ENCODE measurements around the gene HK2. TPM values are rescaled to one million over a fixed set of nuclear protein-coding genes. Genes with fewer than 3 reads are reported as not detected.

The HK2 gene
- total and polyA plus RNA-seq, 2 donors (not counting 3 experiments of a cell fraction or from before 2014, with no cell fraction given): 3.4 to 13.0 TPM

DNA sequence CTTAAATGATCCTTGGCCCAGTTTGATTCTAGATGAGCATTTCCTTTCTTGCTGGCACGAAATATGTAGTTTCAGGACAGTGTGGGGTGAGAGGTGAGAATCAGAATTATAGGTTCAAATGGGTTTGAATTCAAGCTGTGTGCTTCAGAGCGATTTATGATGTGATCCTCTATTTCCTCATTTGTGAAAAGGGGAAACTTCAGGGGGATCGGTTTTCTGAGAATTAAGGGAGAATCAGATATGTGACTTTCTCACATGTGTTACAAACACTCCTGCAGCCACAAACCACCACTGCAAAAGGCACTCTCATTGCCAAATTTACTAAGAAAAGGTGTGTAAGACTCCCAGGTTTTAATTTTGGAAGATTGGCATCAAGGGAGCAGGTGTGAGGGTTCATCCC lies 24.4 kb downstream of the HK2 start:
- Histone ChIP-seq H3K4me2 (ENCODE audit: insufficient read depth, low read length) (no peak overlapping the region), H3K27me3 (ENCODE audit: control insufficient read depth in 2 of 2, insufficient read depth in 2 of 2, low read length in 2 of 2) (no peaks in the 10 kb centered on the region), H3K9me1 (replicated peaks; ENCODE audit: control insufficient read depth, extremely low read depth, insufficient read depth, low read length) (no peaks in the 10 kb centered on the region), H2AFZ (ENCODE audit: low read depth, low read length) (no peak overlapping the region), H3K4me3 (replicated peaks in 1 of 3; ENCODE audit: insufficient read depth in 1 of 3, low read depth in 1 of 3, low read length in 3 of 3) (no peak overlapping the region), H3K9ac (replicated peaks; ENCODE audit: extremely low read depth, insufficient read depth, low read length) (no peak overlapping the region), H3K4me1 (ENCODE audit: control insufficient read depth, extremely low read depth, insufficient read depth, low read length) (no peaks in the 10 kb centered on the region), H3K36me3 (ENCODE audit: control insufficient read depth in 2 of 2, extremely low read depth in 1 of 2, insufficient read depth in 2 of 2, low read length in 2 of 2) (peaks cover 0 to 3% of the 10 kb centered on the region in 2 experiments), H4K20me1 (replicated peaks; ENCODE audit: control insufficient read depth, extremely low read depth, insufficient read depth, low read length) (no peaks in the 10 kb centered on the region), H3K79me2 (ENCODE audit: control insufficient read depth, insufficient read depth, low read length) (no peaks in the 10 kb centered on the region), H3K27ac (ENCODE audit: insufficient read depth, low read depth, low read length) (no peak overlapping the region), H3K9me3 (replicated peaks; ENCODE audit: control insufficient read depth, insufficient read depth, low read length) (no peaks in the 10 kb centered on the region)
- POLR2A ChIA-PET: interaction anchor here (0.6 kb wide), 1 partner anchor 90 kb away, joined by 3 read pairs; no protein-coding TSS in a partner anchor
- CTCF ChIA-PET: no interaction called here
- dilution Hi-C loops (cut with MboI; ENCODE audit: extremely low pct_ligation_motif_present, low sequenced_read_pairs): no loop called here
- no peak for FAIRE-seq
- TF ChIP-seq EZH2 (IDR thresholded peaks at IDR 0.05; ENCODE audit: borderline replicate concordance, low read depth, low read length, severe bottlenecking) (no peak), MYC (IDR thresholded peaks at IDR 0.05; ENCODE audit: low read depth, low read length) (no peak), FOS (IDR thresholded peaks at IDR 0.05; ENCODE audit: borderline replicate concordance, insufficient read depth, low read length) (no peak), GATA2 (IDR thresholded peaks at IDR 0.05; ENCODE audit: insufficient read depth, insufficient read length, low read depth, low read length) (no peak), POLR2A (IDR thresholded peaks at IDR 0.05; ENCODE audit: low read depth, low read length) (no peak), POLR2AphosphoS5 (IDR thresholded peaks at IDR 0.05; ENCODE audit: insufficient read depth, low read depth, low read length) (no peak), JUN (IDR thresholded peaks at IDR 0.05; ENCODE audit: borderline replicate concordance, insufficient read depth, insufficient read length, low read depth) (no peak)
- TF ChIP-seq, protein P1, sequence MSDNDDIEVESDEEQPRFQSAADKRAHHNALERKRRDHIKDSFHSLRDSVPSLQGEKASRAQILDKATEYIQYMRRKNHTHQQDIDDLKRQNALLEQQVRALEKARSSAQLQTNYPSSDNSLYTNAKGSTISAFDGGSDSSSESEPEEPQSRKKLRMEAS (IDR thresholded peaks at IDR 0.05; ENCODE audit: insufficient read depth, insufficient read length): no peak
- TF ChIP-seq, protein P2, sequence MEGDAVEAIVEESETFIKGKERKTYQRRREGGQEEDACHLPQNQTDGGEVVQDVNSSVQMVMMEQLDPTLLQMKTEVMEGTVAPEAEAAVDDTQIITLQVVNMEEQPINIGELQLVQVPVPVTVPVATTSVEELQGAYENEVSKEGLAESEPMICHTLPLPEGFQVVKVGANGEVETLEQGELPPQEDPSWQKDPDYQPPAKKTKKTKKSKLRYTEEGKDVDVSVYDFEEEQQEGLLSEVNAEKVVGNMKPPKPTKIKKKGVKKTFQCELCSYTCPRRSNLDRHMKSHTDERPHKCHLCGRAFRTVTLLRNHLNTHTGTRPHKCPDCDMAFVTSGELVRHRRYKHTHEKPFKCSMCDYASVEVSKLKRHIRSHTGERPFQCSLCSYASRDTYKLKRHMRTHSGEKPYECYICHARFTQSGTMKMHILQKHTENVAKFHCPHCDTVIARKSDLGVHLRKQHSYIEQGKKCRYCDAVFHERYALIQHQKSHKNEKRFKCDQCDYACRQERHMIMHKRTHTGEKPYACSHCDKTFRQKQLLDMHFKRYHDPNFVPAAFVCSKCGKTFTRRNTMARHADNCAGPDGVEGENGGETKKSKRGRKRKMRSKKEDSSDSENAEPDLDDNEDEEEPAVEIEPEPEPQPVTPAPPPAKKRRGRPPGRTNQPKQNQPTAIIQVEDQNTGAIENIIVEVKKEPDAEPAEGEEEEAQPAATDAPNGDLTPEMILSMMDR (IDR thresholded peaks at IDR 0.05; ENCODE audit: extremely low read depth in 1 of 2, insufficient read depth in 1 of 2, low read depth in 1 of 2, low read length in 2 of 2): no peak
- BruUV-seq (replicated peaks): no TSS peak
- DNase-seq (ENCODE audit: low read depth, low spot score): no peak
- intact Hi-C loops (cut with micrococcal nuclease): no loop called here
